Activated T-helper 2 cell treated with anti-CD3 and anti-CD28 coated beads, Interferon-gamma antibody, Interleukin-2, Interleukin-4, amounts not matched to agents 10 μg/mL and 5 μg/mL and 100 μg/mL, durations not matched to agents 14 hours and 24 hours and 36 hours (primary cell): ENCODE results near the gene NRROS. TPM values are rescaled to one million over a fixed set of nuclear protein-coding genes. Genes with fewer than 3 reads are reported as not detected.
"Not testable (repeated sequence)": the region's sequence is repeated elsewhere in the genome, so short reads cannot be mapped to it uniquely, and the experiment has no call there.

Source experiments
- DNase-seq: peaks from one replicate; pipeline ENCODE4 v3.0.0; 2021; ENCODE audit warnings: low spot score
- H3K27ac Mint-ChIP-seq: one replicate; pipeline ENCODE4 v1.8.0; 2021; ENCODE audit warnings: mixed read lengths
- H3K27me3 Mint-ChIP-seq: one replicate; pipeline ENCODE4 v1.8.0; 2021; ENCODE audit warnings: low read depth, mixed read lengths
- H3K36me3 Mint-ChIP-seq: one replicate; pipeline ENCODE4 v1.8.0; 2021; ENCODE audit warnings: low read depth, mixed read lengths
- H3K4me1 Mint-ChIP-seq: one replicate; pipeline ENCODE4 v1.8.0; 2021; ENCODE audit warnings: low read depth, mixed read lengths
- H3K4me3 Mint-ChIP-seq: one replicate; pipeline ENCODE4 v1.8.0; 2021; ENCODE audit warnings: low read depth, mild to moderate bottlenecking, moderate library complexity, mixed read lengths
- H3K9me3 Mint-ChIP-seq: one replicate; pipeline ENCODE4 v1.8.0; 2021; ENCODE audit warnings: mixed read lengths
- intact Hi-C: fragments of 100-400 bp; cut with micrococcal nuclease; formaldehyde crosslinking; loops from one replicate; pipeline ENCODE4 v1.15.1; 2023
- total RNA-seq: library from RNA; stranded (reverse); gene quantifications from 2 replicates; pipeline ENCODE4 v1.2.3, GENCODE V29; 2022

The NRROS gene
- 51.4 and 53.2 TPM in 2 replicates for total RNA-seq

GRCh38 chr3:196639483-196640296 is at the start of gene NRROS:
TSS of gene NRROS (plus strand) at chr3:196639694. CDS start at chr3:196654540, 14,846 bp downstream.
- DNase-seq = peak; percentile 71
- Mint-ChIP-seq H3K27me3 (no peaks in the 10 kb centered on the region), H3K9me3 (no peaks in the 10 kb centered on the region), H3K4me1 (peaks cover 57% of the 10 kb centered on the region), H3K27ac (peak within 1 kb of the TSS; percentile 99), H3K36me3 (peaks cover 43% of the 10 kb centered on the region), H3K4me3 (peak within 1 kb of the TSS; percentile 96)
- intact Hi-C loops = loop anchor here (1.0 to 2.0 kb wide), 3 partner anchors 7 to 45 kb away; no protein-coding TSS in a partner anchor

- no peak overlapping the region for H3K4me3 Mint-ChIP-seq
- no peaks in the 10 kb centered on the region for H3K9me3 Mint-ChIP-seq
- peaks cover 16% of the 10 kb centered on the region for H3K36me3 Mint-ChIP-seq
- H3K27me3 Mint-ChIP-seq = no peaks in the 10 kb centered on the region
- intact Hi-C loops = no loop called here
- DNase-seq = no peak
- no peaks in the 10 kb centered on the region for H3K4me1 Mint-ChIP-seq
- H3K27ac Mint-ChIP-seq = no peak overlapping the region
Measured at GRCh38 chr3:196590279-196590678, 49.2 kb upstream of the NRROS start.

GRCh38 chr3:196596355-196596754 is 43.1 kb upstream of the NRROS start:
- no peak for DNase-seq
- Mint-ChIP-seq H3K4me3 (no peak overlapping the region), H3K27ac (no peak overlapping the region), H3K27me3 (peaks cover 11% of the 10 kb centered on the region), H3K9me3 (no peaks in the 10 kb centered on the region), H3K4me1 (peaks cover 16% of the 10 kb centered on the region), H3K36me3 (peaks cover 8% of the 10 kb centered on the region)
- intact Hi-C loops = no loop called here

- peak; percentile 54 for DNase-seq
- H3K4me1 Mint-ChIP-seq = peaks cover 18% of the 10 kb centered on the region
- peak overlapping the region; percentile 19 for H3K27ac Mint-ChIP-seq
- H3K36me3 Mint-ChIP-seq, intact Hi-C loops, H3K9me3 Mint-ChIP-seq: not testable (repeated sequence)
- H3K27me3 Mint-ChIP-seq = peaks cover 11% of the 10 kb centered on the region
- peak overlapping the region; percentile 82 for H3K4me3 Mint-ChIP-seq
Measured at GRCh38 chr3:196597971-196598733, 41.3 kb upstream of the NRROS start.

- Mint-ChIP-seq H3K4me3 (no peak overlapping the region), H3K27me3 (peaks cover 11% of the 10 kb centered on the region), H3K4me1 (peaks cover 21% of the 10 kb centered on the region), H3K36me3 (peaks cover 8% of the 10 kb centered on the region), H3K27ac (no peak overlapping the region), H3K9me3 (no peaks in the 10 kb centered on the region)
- intact Hi-C loops = no loop called here
- no peak for DNase-seq
Measured at GRCh38 chr3:196599734-196600128, 39.8 kb upstream of the NRROS start.

GRCh38 chr3:196600359-196600758 is 39.1 kb upstream of the NRROS start:
- Mint-ChIP-seq H3K4me1 (peaks cover 22% of the 10 kb centered on the region), H3K27ac (no peak overlapping the region), H3K27me3 (peaks cover 11% of the 10 kb centered on the region), H3K36me3 (peaks cover 8% of the 10 kb centered on the region), H3K9me3 (no peaks in the 10 kb centered on the region), H3K4me3 (no peak overlapping the region)
- DNase-seq = no peak
- intact Hi-C loops = no loop called here

GRCh38 chr3:196602673-196603072 is 36.8 kb upstream of the NRROS start:
- intact Hi-C loops = no loop called here
- H3K36me3 Mint-ChIP-seq = peaks cover 8% of the 10 kb centered on the region
- H3K4me3 Mint-ChIP-seq = no peak overlapping the region
- DNase-seq = no peak
- peaks cover 6% of the 10 kb centered on the region for H3K27me3 Mint-ChIP-seq
- no peaks in the 10 kb centered on the region for H3K9me3 Mint-ChIP-seq
- peaks cover 18% of the 10 kb centered on the region for H3K4me1 Mint-ChIP-seq
- no peak overlapping the region for H3K27ac Mint-ChIP-seq

- intact Hi-C loops = no loop called here
Measured at GRCh38 chr3:196603683-196604082, 35.8 kb upstream of the NRROS start.

GRCh38 chr3:196604548-196604947 is 34.9 kb upstream of the NRROS start:
- no peak overlapping the region for H3K4me3 Mint-ChIP-seq
- no peaks in the 10 kb centered on the region for H3K36me3 Mint-ChIP-seq
- no peaks in the 10 kb centered on the region for H3K27me3 Mint-ChIP-seq
- no peak overlapping the region for H3K27ac Mint-ChIP-seq
- intact Hi-C loops = no loop called here
- H3K9me3 Mint-ChIP-seq = no peaks in the 10 kb centered on the region
- peaks cover 13% of the 10 kb centered on the region for H3K4me1 Mint-ChIP-seq
- DNase-seq = peak; percentile 57

More at GRCh38 chr3:196603683-196604082, 35.8 kb upstream of the NRROS start:
- Mint-ChIP-seq H3K27me3 (no peaks in the 10 kb centered on the region), H3K36me3 (no peaks in the 10 kb centered on the region), H3K4me1 (peaks cover 8% of the 10 kb centered on the region), H3K9me3 (no peaks in the 10 kb centered on the region), H3K27ac (no peak overlapping the region), H3K4me3 (no peak overlapping the region)
- no peak for DNase-seq

GRCh38 chr3:196608693-196609092 is 30.8 kb upstream of the NRROS start:
- Mint-ChIP-seq H3K4me3 (no peak overlapping the region), H3K27me3 (no peaks in the 10 kb centered on the region), H3K9me3 (no peaks in the 10 kb centered on the region), H3K36me3 (no peaks in the 10 kb centered on the region), H3K27ac (peak overlapping the region; percentile 10), H3K4me1 (peaks cover 32% of the 10 kb centered on the region)
- intact Hi-C loops = loop anchor here (1.0 to 5.0 kb wide), 6 partner anchors 24 to 334 kb away; partner anchors contain the start of genes FBXO45, NCBP2 and WDR53
- no peak for DNase-seq

GRCh38 chr3:196609343-196609775 is 30.1 kb upstream of the NRROS start:
- peak; percentile 86 for DNase-seq
- peak overlapping the region; percentile 62 for H3K4me3 Mint-ChIP-seq
- intact Hi-C loops = loop anchor here (1.0 to 5.0 kb wide), 6 partner anchors 23 to 333 kb away; partner anchors contain the start of genes FBXO45, NCBP2 and WDR53
- no peaks in the 10 kb centered on the region for H3K27me3 Mint-ChIP-seq
- H3K4me1 Mint-ChIP-seq = peaks cover 34% of the 10 kb centered on the region
- H3K9me3 Mint-ChIP-seq = no peaks in the 10 kb centered on the region
- no peaks in the 10 kb centered on the region for H3K36me3 Mint-ChIP-seq
- peak overlapping the region; percentile 92 for H3K27ac Mint-ChIP-seq

GRCh38 chr3:196609805-196610515 is 29.5 kb upstream of the NRROS start:
- peak overlapping the region; percentile 62 for H3K4me3 Mint-ChIP-seq
- DNase-seq = no peak
- H3K36me3 Mint-ChIP-seq = no peaks in the 10 kb centered on the region
- H3K4me1 Mint-ChIP-seq = peaks cover 30% of the 10 kb centered on the region
- no peaks in the 10 kb centered on the region for H3K27me3 Mint-ChIP-seq
- intact Hi-C loops = loop anchor here (1.0 to 5.0 kb wide), 6 partner anchors 22 to 333 kb away; partner anchors contain the start of genes FBXO45, NCBP2 and WDR53
- no peaks in the 10 kb centered on the region for H3K9me3 Mint-ChIP-seq
- H3K27ac Mint-ChIP-seq = peak overlapping the region; percentile 92
